H9 (cell line): ENCODE data around the gene PFN2. TPM values are rescaled to one million over a fixed set of nuclear protein-coding genes. Genes with fewer than 3 reads are reported as not detected.
A peak's percentile ranks its signal among the peaks of the same experiment; 100 is the strongest.

Source experiments
- DNase-seq: peaks from one replicate; pipeline ENCODE4 v3.0.0-alpha.2; 2017
- H2AFZ ChIP-seq: one replicate; pipeline ENCODE4 v1.6.1; 2013; ENCODE audit warnings: mild to moderate bottlenecking, low read length, control low read depth, moderate library complexity
- H2AK5ac ChIP-seq: 2 replicates; pipeline ENCODE4 v1.6.1; 2013; ENCODE audit warnings: low read length, control low read depth, mixed read lengths; ENCODE audit not compliant: insufficient read length
- H2BK120ac ChIP-seq: one replicate; pipeline ENCODE4 v1.6.1; 2013; ENCODE audit warnings: low read depth, mild to moderate bottlenecking, low read length, control low read depth, inconsistent platforms; ENCODE audit not compliant: poor library complexity, severe bottlenecking
- H2BK12ac ChIP-seq: 2 replicates; pipeline ENCODE4 v1.6.1; 2013; ENCODE audit warnings: low read length, control low read depth, mixed read lengths, low read depth; ENCODE audit not compliant: insufficient read length
- H2BK15ac ChIP-seq: 2 replicates; pipeline ENCODE4 v1.6.1; 2013; ENCODE audit warnings: low read depth, low read length, control low read depth
- H2BK20ac ChIP-seq: one replicate; pipeline ENCODE4 v1.6.1; 2013; ENCODE audit warnings: low read depth, mild to moderate bottlenecking, low read length, control low read depth, inconsistent platforms; ENCODE audit not compliant: poor library complexity, severe bottlenecking
- H2BK5ac ChIP-seq: 2 replicates; pipeline ENCODE4 v1.6.1; 2013; ENCODE audit warnings: low read length, control low read depth, mixed read lengths; ENCODE audit not compliant: insufficient read length
- H3K14ac ChIP-seq: 2 replicates; pipeline ENCODE4 v1.6.1; 2013; ENCODE audit warnings: low read length, control low read depth; ENCODE audit not compliant: insufficient read depth
- H3K18ac ChIP-seq: 2 replicates; pipeline ENCODE4 v1.6.1; 2013; ENCODE audit warnings: low read depth, mild to moderate bottlenecking, mixed read lengths, low read length, control low read depth; ENCODE audit not compliant: insufficient read length
- H3K23ac ChIP-seq: 2 replicates; pipeline ENCODE4 v1.6.1; 2013; ENCODE audit warnings: low read length, control low read depth, mixed read lengths, low read depth; ENCODE audit not compliant: insufficient read length
- H3K23me2 ChIP-seq: 2 replicates; pipeline ENCODE4 v1.6.1; 2013; ENCODE audit warnings: low read depth, mild to moderate bottlenecking, mixed read lengths, low read length, control low read depth; ENCODE audit not compliant: insufficient read length, poor library complexity, severe bottlenecking
- H3K27ac ChIP-seq: 2 replicates; pipeline ENCODE4 v1.5.1; 2013; ENCODE audit warnings: low read length, control low read depth, mixed read lengths, low read depth; ENCODE audit not compliant: insufficient read length
- H3K27me3 ChIP-seq: 2 replicates; pipeline ENCODE4 v1.6.1; 2013; ENCODE audit warnings: low read length, control low read depth, inconsistent platforms; ENCODE audit not compliant: insufficient read depth
- H3K4ac ChIP-seq: 2 replicates; pipeline ENCODE4 v1.6.1; 2013; ENCODE audit warnings: low read depth, mild to moderate bottlenecking, control low read depth, inconsistent platforms, low read length, moderate library complexity
- H3K4me1 ChIP-seq: 2 replicates; pipeline ENCODE4 v1.6.1; 2013; ENCODE audit warnings: low read length, control low read depth, inconsistent platforms; ENCODE audit not compliant: insufficient read depth
- H3K4me2 ChIP-seq: 2 replicates; pipeline ENCODE4 v1.6.1; 2013; ENCODE audit warnings: low read length, control low read depth, mixed read lengths; ENCODE audit not compliant: insufficient read length, insufficient read depth
- H3K56ac ChIP-seq: 2 replicates; pipeline ENCODE4 v1.6.1; 2013; ENCODE audit warnings: low read depth, mild to moderate bottlenecking, mixed read lengths, low read length, control low read depth; ENCODE audit not compliant: insufficient read length
- H3K79me1 ChIP-seq: 2 replicates; pipeline ENCODE4 v1.6.1; 2013; ENCODE audit warnings: low read depth, mild to moderate bottlenecking, moderate library complexity, low read length, control low read depth, inconsistent platforms; ENCODE audit not compliant: insufficient read depth, poor library complexity, severe bottlenecking
- H3K79me2 ChIP-seq: 2 replicates; pipeline ENCODE4 v1.6.1; 2013; ENCODE audit warnings: low read length, control low read depth, inconsistent platforms; ENCODE audit not compliant: insufficient read depth
- H3K9ac ChIP-seq: 2 replicates; pipeline ENCODE4 v1.6.1; 2013; ENCODE audit warnings: low read length, control low read depth, mixed read lengths; ENCODE audit not compliant: insufficient read length; ENCODE audit errors: extremely low read depth
- H3K9me3 ChIP-seq: one replicate; pipeline ENCODE4 v1.6.1; 2013; ENCODE audit warnings: low read depth, low read length, inconsistent platforms; ENCODE audit not compliant: control insufficient read depth
- H3T11ph ChIP-seq: one replicate; pipeline ENCODE4 v1.6.1; 2013; ENCODE audit warnings: mild to moderate bottlenecking, low read length, control low read depth, inconsistent platforms
- H4K20me1 ChIP-seq: one replicate; pipeline ENCODE4 v1.6.1; 2013; ENCODE audit not compliant: control insufficient read depth, insufficient read length, insufficient read depth
- H4K5ac ChIP-seq: 2 replicates; pipeline ENCODE4 v1.6.1; 2013; ENCODE audit warnings: low read depth, mild to moderate bottlenecking, mixed read lengths, low read length, control low read depth; ENCODE audit not compliant: insufficient read length
- H4K8ac ChIP-seq: replicated peaks from 2 replicates; pipeline ENCODE4 v1.6.1; 2013; ENCODE audit warnings: low read length, control low read depth, mixed read lengths, low read depth; ENCODE audit not compliant: insufficient read length
- H4K91ac ChIP-seq: 2 replicates; pipeline ENCODE4 v1.6.1; 2013; ENCODE audit warnings: low read depth, mild to moderate bottlenecking, moderate library complexity, mixed read lengths, low read length, control low read depth; ENCODE audit not compliant: insufficient read length
- H3K27ac Mint-ChIP-seq, 3 experiments: 2 replicates in 2 of 3; 3 replicates in 1 of 3; pipeline ENCODE4 v1.8.0; 2020 to 2021; ENCODE audit warnings: mixed read lengths in 3 of 3, mild to moderate bottlenecking in 1 of 3, moderate library complexity in 1 of 3
- H3K27me3 Mint-ChIP-seq: 2 replicates; pipeline ENCODE4 v1.8.0; 2021; ENCODE audit warnings: low read depth, mild to moderate bottlenecking, moderate library complexity, mixed read lengths
- H3K36me3 Mint-ChIP-seq, 3 experiments: 2 replicates in 2 of 3; 3 replicates in 1 of 3; pipeline ENCODE4 v1.8.0; 2020 to 2021; ENCODE audit warnings: low read depth in 3 of 3, mixed read lengths in 3 of 3; ENCODE audit not compliant: insufficient read depth in 1 of 3
- H3K4me1 Mint-ChIP-seq, 2 experiments: 2 replicates each; pipeline ENCODE4 v1.8.0; 2020; ENCODE audit warnings: mixed read lengths in 2 of 2
- H3K4me3 Mint-ChIP-seq, 2 experiments: 2 replicates in 1 of 2; 3 replicates in 1 of 2; pipeline ENCODE4 v1.8.0; 2020 to 2021; ENCODE audit warnings: mild to moderate bottlenecking in 2 of 2, mixed read lengths in 2 of 2, moderate library complexity in 1 of 2
- H3K9me3 Mint-ChIP-seq, 2 experiments: 2 replicates in 1 of 2; 3 replicates in 1 of 2; pipeline ENCODE4 v1.8.0; 2020; ENCODE audit warnings: mild to moderate bottlenecking in 2 of 2, mixed read lengths in 2 of 2, moderate library complexity in 1 of 2
- CTCF ChIP-seq: fragments of 200-600 bp; sonication (generic); conservative IDR thresholded peaks from 3 replicates; pipeline ENCODE4 v1.8.0; 2021; ENCODE audit warnings: antibody characterized with exemption, mild to moderate bottlenecking
- WGBS: extraction: QIAGEN DNeasy Blood & Tissue Kit; methylation state at CpG from one replicate; pipeline ENCODE4 v1.1.7; 2013; ENCODE audit warnings: missing lambda C conversion rate, low lambda C conversion rate, mixed read lengths; ENCODE audit not compliant: insufficient read length; ENCODE audit errors: extremely low coverage; 5-methylcytosine and 5-hydroxymethylcytosine counted together
- total RNA-seq: library from RNA; stranded (reverse); gene quantifications from 2 replicates; pipeline ENCODE4 v1.2.1, GENCODE V29; 2021

The PFN2 gene
- total RNA-seq, 1 experiment from 2014 or later: 174 TPM

DNA sequence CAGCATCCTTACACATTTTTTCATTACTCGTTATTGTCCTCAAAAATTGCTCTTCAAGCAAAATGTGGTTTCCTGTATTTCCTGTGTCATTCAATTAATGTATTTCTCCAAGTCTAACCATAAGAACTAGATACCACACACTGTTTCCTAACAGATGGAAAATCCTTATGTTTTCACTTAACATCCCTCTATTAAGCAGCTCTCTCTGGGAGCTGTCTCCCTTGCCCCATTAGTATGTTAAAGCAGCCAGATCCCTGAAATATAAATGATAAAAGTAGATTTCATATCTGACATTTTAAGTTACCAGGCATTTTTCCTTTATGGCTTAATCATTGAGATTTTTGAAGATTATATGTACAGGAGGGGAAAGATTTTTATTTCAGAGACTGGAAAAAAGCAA lies 15.9 kb downstream of the PFN2 start:
- Histone ChIP-seq H3K56ac (no peak overlapping the region), H3K79me2 (no peaks in the 10 kb centered on the region), H3T11ph (no peak overlapping the region), H3K14ac (no peak overlapping the region), H3K4me2 (no peak overlapping the region), H4K8ac (no peak overlapping the region), H3K9ac (no peak overlapping the region), H3K9me3 (no peaks in the 10 kb centered on the region), H3K23me2 (no peaks in the 10 kb centered on the region), H2AFZ (no peak overlapping the region), H3K79me1 (no peaks in the 10 kb centered on the region), H2BK120ac (no peak overlapping the region), H3K4me1 (no peaks in the 10 kb centered on the region), H2BK15ac (no peak overlapping the region), H3K27me3 (no peaks in the 10 kb centered on the region), H3K27ac (no peak overlapping the region), H3K18ac (no peak overlapping the region), H3K4ac (no peak overlapping the region), H3K23ac (no peak overlapping the region), H2BK20ac (no peak overlapping the region), H2AK5ac (no peak overlapping the region), H4K20me1 (no peaks in the 10 kb centered on the region), H4K91ac (no peak overlapping the region), H2BK12ac (no peak overlapping the region), H2BK5ac (no peak overlapping the region), H4K5ac (no peak overlapping the region)
- TF ChIP-seq CTCF: no peak
- Mint-ChIP-seq H3K36me3 (peaks cover 5 to 22% (median 20%) of the 10 kb centered on the region in 3 experiments; a peak in 5 of 7 replicates), H3K4me1 (peaks cover 17 to 25% of the 10 kb centered on the region in 2 experiments), H3K27ac (peak overlapping the region in 1 of 3 experiments; percentile 37; a peak in 2 of 7 replicates), H3K4me3 (no peak overlapping the region), H3K27me3 (no peaks in the 10 kb centered on the region), H3K9me3 (no peaks in the 10 kb centered on the region)
- no peak for DNase-seq
- WGBS: no CpG with 5 or more reads among the region's 1 CpG
